HG03097 (cell line): ENCODE measurements around the gene MS4A15.
"Not testable (repeated sequence)": the region's sequence is repeated elsewhere in the genome, so short reads cannot be mapped to it uniquely, and the experiment has no call there.

ENCODE experiments used
- ATAC-seq: cut with Tn5 transposase; IDR thresholded peaks from one replicate; pipeline ENCODE4 v1.9.1; 2021; ENCODE audit not compliant: unreplicated experiment, low FRiP score

MS4A15 gene

GRCh38 chr11:60756307-60757032 is at the start of gene MS4A15:
TSS of gene MS4A15 (plus strand) at chr11:60756867. CDS start at chr11:60763734, 6,867 bp downstream.
- ATAC-seq, result no peak

DNA sequence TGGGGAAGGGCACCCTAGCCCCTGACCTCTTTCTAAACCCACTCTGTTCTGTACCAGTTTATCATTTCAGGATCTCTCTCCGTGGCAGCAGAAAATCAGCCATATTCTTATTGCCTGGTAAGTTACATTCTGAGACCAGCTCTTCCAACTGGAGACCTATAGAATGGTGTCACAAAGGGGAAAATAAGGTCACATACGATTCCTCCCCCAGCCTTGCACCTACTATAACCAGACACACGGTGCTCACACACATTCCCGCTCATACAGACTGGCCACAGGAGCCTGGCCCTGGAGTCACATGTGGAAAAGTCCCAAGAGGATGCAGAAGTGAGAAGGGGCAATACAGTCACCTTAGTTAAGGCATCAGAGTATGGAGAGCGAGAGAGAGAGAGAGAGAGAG is 49.7 kb upstream of the MS4A15 start:
- no peak for ATAC-seq

- ATAC-seq, result no peak
These were observed 46.2 kb upstream of the MS4A15 start for GRCh38 chr11:60710482-60710881.

DNA sequence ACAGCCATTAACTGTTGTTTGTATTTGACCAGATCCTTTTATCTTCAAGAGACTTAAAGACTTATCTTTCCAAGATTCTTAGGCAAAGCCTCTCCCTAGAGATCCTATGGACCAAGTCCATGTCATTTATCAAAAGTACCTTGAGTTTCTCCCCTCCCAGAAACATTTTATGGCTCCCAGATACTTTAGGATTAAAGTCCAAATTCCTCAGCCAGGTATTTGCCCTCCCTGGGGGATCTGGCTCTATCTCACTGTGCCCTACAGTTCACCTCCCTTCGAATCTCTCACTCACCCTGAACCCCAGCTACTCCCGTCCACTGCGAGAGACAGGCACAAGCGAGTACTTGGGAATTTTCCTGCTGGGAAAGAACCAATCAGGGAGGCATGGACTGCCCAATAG is 45.4 kb upstream of the MS4A15 start:
- ATAC-seq, result no peak

DNA sequence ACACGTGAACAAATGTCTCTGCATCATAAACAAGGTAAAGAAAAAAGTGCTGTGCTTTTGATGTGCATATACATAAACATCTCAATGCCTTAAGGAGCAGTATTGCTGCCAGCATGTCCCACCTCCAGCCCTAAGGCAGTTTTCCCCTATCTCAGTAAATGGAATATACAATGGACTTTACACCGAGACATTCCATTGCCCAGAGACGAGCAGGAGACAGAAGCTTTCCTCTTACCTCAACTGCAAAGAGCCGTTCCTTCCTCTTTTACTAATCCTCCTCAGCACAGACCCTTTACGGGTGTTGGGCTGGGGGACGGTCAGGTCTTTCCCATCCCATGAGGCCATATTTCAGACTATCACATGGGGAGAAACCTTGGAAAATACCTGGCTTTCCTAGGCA is 43.2 kb upstream of the MS4A15 start:
- not testable (repeated sequence) for ATAC-seq

DNA sequence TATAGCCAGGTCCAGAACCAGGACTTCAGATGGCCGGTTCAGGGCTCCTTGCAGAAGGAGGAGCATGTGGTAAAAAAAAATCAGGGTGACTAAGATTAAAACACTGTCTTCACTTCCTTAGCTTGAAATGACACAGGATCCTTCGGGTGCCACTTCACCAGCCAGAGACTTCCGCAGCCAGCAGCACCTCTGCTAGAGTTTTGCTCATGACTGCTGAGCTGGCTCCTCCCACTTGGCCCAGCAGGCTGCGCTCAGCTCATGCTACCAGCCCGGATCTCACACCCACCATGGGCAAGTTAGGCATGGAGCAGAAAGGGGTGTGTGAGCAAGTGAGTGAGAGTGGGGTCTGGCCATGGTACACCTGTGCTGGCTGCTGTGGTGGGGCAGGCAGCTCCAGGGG is 38.7 kb upstream of the MS4A15 start:
- ATAC-seq, result no peak

GRCh38 chr11:60718524-60719316 is 37.9 kb upstream of the MS4A15 start:
- no peak for ATAC-seq

GRCh38 chr11:60719391-60719790 is 37.3 kb upstream of the MS4A15 start:
- ATAC-seq, result no peak

DNA sequence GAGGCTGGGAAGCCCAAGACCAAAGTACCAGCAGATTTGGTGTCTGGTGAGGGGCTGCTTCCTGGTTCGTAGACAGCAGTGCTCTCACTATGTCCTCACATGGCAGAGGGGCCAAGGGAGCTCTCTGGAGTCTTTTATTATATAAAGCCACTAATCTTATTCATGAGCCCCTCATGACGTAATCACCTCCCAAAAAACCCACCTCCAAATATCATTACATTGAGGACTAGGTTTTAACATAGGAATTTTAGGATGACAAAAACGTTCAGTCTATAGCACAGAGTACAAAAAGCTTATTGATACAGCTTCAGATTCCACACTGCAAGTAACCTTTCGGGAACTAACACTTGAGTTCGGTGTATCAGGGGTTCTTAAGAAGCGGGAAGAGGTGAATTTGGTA is 36.2 kb upstream of the MS4A15 start:
- no peak for ATAC-seq

DNA sequence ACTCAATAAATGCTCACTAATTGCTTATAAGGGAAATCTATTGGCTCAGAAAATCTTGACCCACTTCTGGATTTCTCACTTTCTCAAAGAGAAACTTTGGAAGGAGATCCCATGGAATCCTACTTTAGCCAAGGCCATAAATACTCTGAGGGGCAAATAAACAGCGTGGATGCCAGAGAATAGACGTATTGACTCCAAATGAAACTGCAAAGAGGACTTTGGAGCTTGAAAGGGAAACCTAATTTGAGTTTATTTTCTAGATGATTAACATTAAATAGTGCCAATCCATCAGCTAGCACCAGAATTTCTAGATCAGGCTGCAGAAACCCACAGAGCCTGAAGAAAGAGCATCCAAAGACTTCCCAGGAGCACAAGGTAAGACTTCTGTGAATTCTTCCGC is 32.2 kb upstream of the MS4A15 start, which contains the start of gene MS4A18:
Gene MS4A18 (plus strand): TSS at position 301 of the 400 bp plus-strand sequence.
- no peak for ATAC-seq

DNA sequence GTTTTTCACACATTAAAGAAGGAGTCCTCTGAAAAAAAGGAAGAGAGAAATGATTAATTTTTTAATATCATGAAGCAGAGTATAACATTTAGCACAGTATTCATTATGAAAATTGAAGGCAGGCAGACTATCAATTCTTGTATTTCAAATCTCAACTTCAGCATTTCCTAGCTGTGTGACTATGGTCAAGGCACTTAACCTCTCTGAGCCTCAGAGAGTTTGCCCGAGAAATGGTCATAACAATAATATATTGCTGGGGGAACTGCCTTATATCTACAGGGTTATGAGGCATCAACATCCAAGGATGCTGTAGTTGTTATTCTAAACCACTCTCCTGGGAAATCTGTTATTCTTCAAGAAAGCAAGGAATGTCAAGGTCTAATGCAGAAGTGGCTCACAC is 31.1 kb upstream of the MS4A15 start:
- ATAC-seq, result no peak

GRCh38 chr11:60731586-60731985 is 25.1 kb upstream of the MS4A15 start:
- ATAC-seq, result no peak

DNA sequence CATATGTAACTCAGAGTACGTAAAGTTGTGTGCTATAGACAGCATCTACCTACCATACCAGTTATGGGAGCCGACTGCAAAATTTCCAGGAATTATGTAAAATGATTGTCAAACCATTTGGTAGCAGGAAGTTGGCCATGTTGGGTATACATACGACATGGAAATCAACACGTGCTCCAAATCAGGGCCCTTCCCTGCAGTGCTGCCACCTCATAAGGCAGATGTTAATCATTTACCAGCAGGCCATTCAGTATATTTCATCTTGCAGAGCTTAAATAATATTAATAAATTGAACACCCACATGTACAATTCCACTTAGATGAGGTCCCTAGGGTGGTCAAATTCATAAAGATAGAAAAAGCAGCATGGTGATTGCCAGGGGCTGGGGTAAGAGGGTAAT is 22.4 kb upstream of the MS4A15 start:
- no peak for ATAC-seq

GRCh38 chr11:60739114-60739513 is 17.6 kb upstream of the MS4A15 start:
- no peak for ATAC-seq

DNA sequence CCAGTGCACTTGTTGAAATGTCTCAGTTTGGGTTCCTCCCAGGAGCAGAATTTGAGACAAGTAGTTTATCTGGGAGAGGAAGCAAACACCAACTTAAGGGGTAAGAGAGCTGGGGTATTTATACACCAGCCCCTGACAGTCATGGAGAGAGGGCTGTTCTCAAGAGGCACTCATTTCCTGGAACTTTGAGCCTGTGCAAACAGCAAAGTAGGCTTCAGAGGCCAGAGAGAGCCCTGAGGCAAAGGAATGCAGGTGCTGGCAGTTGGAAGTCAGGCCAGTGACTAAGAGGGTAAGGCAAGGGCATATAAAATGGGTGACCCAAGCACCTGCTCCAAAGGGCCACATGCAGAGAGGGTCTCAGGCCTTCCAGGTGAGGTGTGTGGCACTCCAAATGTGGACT is 16.1 kb upstream of the MS4A15 start:
- no peak for ATAC-seq

GRCh38 chr11:60741421-60741820 is 15.2 kb upstream of the MS4A15 start:
- ATAC-seq, result no peak

DNA sequence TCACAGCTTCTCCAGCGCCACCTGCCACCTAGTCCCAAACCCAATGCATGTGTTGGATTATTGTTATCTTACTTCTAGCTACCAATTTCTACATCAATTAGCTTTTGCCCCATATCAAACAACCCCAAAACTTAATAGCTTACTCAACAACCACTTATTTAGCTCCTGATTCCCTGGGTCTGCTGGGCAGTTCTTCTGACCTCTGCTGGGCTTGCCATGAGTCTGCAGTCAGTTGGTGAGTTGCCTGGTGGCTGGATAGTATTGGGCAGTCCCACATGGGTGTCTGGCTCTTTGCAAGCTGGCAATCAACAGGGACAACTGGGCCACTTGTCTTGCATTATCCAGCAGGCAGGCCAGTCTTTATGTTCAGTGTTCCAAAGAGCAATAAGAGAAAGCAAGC is 13.6 kb upstream of the MS4A15 start:
- ATAC-seq, result no peak

DNA sequence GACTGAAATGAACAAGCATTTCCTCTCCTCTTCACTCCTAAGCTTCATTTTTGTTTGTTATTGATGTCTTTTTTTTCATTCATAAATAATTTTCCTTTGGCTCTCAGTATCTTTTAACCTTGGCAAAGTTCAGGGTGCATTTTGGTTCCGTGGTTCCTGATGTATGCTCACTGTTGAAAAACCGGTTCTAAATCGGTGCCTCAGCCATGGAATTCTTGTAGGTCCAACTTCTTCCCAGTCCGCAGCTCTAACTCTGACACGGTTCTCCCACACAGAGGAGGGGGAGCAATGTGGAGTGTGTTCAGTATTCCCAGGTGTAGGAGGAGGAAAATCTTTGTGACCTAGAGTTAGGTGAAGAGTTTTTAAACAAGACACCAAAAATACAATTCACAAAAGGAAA is 12.6 kb upstream of the MS4A15 start:
- no peak for ATAC-seq

- ATAC-seq, result no peak
These were observed 9.3 kb upstream of the MS4A15 start for GRCh38 chr11:60747359-60747873.

DNA sequence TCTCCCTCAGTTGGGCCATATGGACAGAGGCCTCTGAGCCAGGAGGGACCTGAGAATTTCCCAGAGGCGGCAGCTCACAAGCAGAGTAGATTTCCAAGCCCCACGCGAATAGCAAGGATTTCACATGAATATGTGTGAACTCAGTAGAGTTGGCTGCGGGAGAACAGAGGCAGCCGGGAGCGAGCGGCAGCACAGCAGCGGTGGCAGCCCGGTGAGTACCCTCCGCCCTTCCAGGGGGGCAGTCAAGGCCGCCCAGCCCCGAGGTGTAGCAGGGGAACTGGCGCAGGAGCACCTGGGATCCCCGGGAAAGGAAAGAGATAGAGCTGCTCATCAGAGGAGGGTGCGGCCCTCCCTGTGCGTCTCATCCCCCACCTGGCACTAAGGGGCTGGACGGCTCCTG is 8.4 kb upstream of the MS4A15 start:
- no peak for ATAC-seq

GRCh38 chr11:60748821-60749220 is 7.8 kb upstream of the MS4A15 start:
- ATAC-seq, result no peak

DNA sequence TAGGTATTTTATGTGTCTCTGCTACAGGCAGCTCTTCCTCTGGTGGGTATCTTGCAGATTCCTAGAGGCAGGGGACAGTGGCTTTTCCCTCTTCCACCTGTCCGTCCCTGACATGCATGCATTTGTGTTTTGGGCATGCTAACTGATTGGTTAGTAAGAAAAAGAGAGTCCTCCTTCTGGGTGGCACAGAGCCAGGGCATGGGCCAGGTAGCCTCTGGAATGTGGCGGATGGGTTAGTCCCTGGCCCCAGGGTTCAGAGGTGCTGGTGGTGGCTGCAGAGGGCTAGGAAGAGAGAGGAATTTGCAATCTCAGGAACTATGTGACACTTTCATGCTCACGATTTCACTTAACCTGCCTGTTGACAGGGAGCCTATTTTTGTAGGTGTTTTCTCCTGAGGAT is 5.8 kb upstream of the MS4A15 start:
- ATAC-seq, result no peak
